ENCODE results near the gene NTMT1.
"Not testable (repeated sequence)": the region's sequence is repeated elsewhere in the genome, so short reads cannot be mapped to it uniquely, and the experiment has no call there.

The NTMT1 gene

DNA sequence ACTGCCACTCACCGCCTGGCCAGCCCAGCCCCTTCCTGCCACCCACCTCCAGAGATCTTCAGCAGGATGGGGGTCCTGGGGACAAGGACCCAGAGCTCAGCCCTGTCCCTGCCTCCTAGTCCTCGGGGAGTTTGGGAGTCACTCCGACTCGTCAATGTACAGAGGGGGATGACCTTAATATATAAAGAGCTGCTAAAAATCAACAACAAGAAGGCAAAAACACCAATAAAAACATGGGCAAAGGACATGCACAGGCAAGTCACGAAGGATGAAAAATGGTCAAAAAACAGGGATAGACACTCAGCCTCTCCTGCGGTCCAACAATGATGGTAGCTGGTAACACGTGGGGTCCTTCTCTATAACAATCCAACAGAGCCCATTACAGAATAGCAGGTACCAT lies 20.7 kb downstream of the NTMT1 start:
- ATAC-seq, result no peak
- H3K27me3 Mint-ChIP-seq, result no peaks in the 10 kb centered on the region
- no peak for DNase-seq
- H3K4me1 Mint-ChIP-seq, result peaks cover 12% of the 10 kb centered on the region
- H3K27ac Mint-ChIP-seq, result no peak overlapping the region
- H3K9me3 Mint-ChIP-seq, result no peaks in the 10 kb centered on the region
- H3K4me3 Mint-ChIP-seq, result no peak overlapping the region

- Mint-ChIP-seq H3K4me1 (peaks cover 7% of the 10 kb centered on the region), H3K9me3 (no peaks in the 10 kb centered on the region), H3K27me3 (no peaks in the 10 kb centered on the region), H3K4me3 (no peak overlapping the region), H3K27ac (no peak overlapping the region)
- ATAC-seq (no peak), DNase-seq (no peak)
Measured at GRCh38 chr9:129647635-129648034, 21.7 kb downstream of the NTMT1 start.

DNA sequence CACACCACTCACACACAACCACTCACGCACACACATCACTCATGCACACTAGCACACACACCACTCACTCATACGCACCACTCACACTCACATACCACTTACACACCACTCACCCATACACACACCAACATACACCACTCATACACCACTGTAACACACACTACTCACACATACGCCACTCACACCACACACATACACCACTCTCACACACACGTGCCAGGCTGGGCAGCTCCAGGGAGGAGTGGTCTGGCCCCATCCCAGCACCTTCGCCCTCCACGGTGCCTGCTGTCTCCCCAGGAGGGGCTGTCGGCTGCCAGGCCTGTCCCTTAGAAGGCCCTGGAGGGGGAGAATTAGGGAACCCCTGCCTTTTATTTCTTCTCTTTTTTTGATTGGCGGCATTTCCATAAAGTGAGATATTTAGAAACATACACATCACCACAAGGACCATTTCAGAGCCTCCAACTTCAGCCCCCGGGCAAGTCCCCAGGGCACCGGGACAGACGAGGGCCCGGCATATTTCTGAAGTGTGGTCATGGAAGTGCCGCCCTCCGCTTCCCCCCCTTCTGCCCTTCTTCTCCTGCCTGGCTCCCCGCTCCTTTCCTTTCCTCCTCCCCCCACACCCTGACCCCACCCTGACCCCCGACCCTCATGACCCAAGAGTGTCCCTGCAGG lies 22.3 kb downstream of the NTMT1 start:
- DNase-seq, result no peak
- H3K9me3 Mint-ChIP-seq, result no peaks in the 10 kb centered on the region
- no peak for ATAC-seq
- no peak overlapping the region for H3K27ac Mint-ChIP-seq
- no peak overlapping the region for H3K4me3 Mint-ChIP-seq
- H3K27me3 Mint-ChIP-seq, result no peaks in the 10 kb centered on the region
- peaks cover 6% of the 10 kb centered on the region for H3K4me1 Mint-ChIP-seq

DNA sequence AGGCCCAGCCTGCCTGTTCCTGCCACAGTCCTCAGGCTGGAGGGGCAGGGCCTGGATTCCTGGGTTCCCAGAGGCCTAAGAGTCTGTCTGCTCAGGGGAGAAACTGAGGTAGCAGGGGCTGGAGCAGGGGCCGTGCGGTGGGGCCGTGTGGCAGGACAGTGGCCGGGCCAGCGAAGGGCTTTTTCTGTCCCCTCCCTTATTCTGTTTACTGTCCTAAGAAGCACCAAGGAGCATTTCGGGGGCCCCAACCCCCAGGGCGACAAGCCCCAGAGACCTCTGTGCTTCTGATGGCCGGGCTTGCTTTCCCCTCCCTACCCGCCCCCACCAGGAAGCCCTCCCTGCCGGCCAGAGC lies 22.8 kb downstream of the NTMT1 start:
- H3K27ac Mint-ChIP-seq, result no peak overlapping the region
- no peak overlapping the region for H3K4me3 Mint-ChIP-seq
- H3K4me1 Mint-ChIP-seq, result peaks cover 6% of the 10 kb centered on the region
- ATAC-seq (no peak), DNase-seq (no peak)
- no peaks in the 10 kb centered on the region for H3K27me3 Mint-ChIP-seq
- H3K9me3 Mint-ChIP-seq, result no peaks in the 10 kb centered on the region

- DNase-seq (no peak), ATAC-seq (no peak)
- no peaks in the 10 kb centered on the region for H3K27me3 Mint-ChIP-seq
- H3K4me3 Mint-ChIP-seq, result no peak overlapping the region
- H3K4me1 Mint-ChIP-seq, result peaks cover 6% of the 10 kb centered on the region
- no peak overlapping the region for H3K27ac Mint-ChIP-seq
- H3K9me3 Mint-ChIP-seq, result no peaks in the 10 kb centered on the region
Measured at GRCh38 chr9:129649726-129650679, 24.0 kb downstream of the NTMT1 start.

DNA sequence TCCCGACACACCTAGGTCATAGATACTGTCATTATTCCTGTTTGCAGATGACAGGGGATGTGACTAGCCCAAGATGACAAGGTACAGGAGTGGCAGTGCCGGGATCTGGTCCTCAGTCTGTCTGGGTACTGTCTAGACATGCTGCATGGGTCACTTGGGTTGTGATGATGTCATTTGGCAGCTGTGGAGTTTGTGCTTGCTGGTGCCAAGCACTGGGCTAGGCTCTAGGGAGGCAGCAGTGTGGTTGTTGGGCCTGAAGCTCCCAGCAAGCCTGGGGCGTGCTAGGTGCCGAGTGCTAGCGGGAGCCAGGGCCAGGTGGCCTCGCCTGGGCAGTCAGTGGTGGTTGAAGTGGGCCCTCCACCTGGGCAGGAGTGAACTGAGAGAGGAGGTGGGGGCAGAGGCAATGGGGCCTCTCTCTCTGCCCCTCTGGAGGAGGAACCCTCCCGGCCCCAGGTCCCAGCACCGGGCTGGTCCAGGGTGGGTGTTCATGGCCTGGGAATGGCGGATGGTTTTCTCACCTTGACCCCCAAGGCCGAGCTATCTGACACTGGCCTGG lies 24.8 kb downstream of the NTMT1 start:
- no peaks in the 10 kb centered on the region for H3K9me3 Mint-ChIP-seq
- DNase-seq (no peak), ATAC-seq (no peak)

GRCh38 chr9:129653823-129654553 lies 28.0 kb downstream of the NTMT1 start:
- Mint-ChIP-seq H3K4me1 (peaks cover 6% of the 10 kb centered on the region), H3K9me3 (no peaks in the 10 kb centered on the region), H3K4me3 (no peak overlapping the region), H3K27ac (no peak overlapping the region), H3K27me3 (no peaks in the 10 kb centered on the region)
- ATAC-seq (no peak), DNase-seq (no peak)

More for the DNA sequence above, 24.8 kb downstream of the NTMT1 start:
- Mint-ChIP-seq H3K27me3 (no peaks in the 10 kb centered on the region), H3K4me3 (no peak overlapping the region), H3K27ac (peak overlapping the region in 1 of 2 donors; percentile 91), H3K4me1 (peaks cover 6% of the 10 kb centered on the region)

DNA sequence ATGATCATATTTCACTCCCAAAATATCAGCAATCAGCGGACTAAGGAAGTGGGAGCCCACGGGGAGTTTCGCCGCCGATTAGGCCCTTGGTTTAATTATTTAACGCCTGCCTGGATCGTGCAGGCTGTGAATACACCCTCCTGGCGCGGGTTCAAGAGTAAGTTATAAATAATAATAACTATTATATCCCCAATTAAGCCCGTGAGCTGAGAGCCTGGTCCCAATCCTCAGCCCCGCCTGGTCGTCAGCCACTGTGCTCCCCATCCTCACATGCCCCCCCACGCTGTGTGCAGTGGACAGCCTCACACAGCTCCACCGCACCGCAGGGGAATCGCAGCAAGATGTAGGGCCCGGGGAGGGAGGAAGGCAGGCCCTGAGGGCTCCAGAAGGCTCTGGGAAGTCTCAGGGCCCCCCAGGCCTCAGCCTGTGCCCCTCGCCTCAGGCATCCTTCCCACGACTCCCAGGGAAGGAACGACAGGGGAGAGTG lies 28.6 kb downstream of the NTMT1 start:
- DNase-seq, result no peak
- H3K4me3 Mint-ChIP-seq, result no peak overlapping the region
- H3K27me3 Mint-ChIP-seq, result no peaks in the 10 kb centered on the region
- no peak for ATAC-seq
- H3K27ac Mint-ChIP-seq, result no peak overlapping the region
- H3K4me1 Mint-ChIP-seq, result peaks cover 6% of the 10 kb centered on the region
- no peaks in the 10 kb centered on the region for H3K9me3 Mint-ChIP-seq

GRCh38 chr9:129655154-129655553 lies 29.2 kb downstream of the NTMT1 start:
- no peak overlapping the region for H3K4me3 Mint-ChIP-seq
- ATAC-seq, result no peak
- no peak overlapping the region for H3K27ac Mint-ChIP-seq
- H3K4me1 Mint-ChIP-seq, result peaks cover 3% of the 10 kb centered on the region
- no peaks in the 10 kb centered on the region for H3K27me3 Mint-ChIP-seq
- no peaks in the 10 kb centered on the region for H3K9me3 Mint-ChIP-seq
- no peak for DNase-seq

DNA sequence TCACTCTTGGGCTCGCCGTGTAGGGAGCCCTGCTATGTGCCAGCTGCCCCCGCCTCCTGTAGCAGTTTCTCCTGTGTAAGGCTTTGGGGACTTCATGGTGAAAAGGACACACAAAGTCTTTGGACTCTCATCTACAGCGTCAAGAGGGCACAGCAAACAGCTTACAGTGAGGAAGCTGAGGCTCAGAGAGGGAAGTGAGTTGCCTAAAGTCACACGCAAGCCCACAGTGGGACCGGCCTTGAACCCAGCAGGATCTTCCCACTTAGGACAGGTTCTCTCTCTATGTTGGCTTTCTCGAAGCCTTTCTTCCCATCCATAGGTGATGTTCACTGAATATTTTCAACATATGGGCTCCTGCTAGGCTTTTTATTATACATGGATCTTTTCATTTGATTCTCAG lies 29.7 kb downstream of the NTMT1 start:
- Mint-ChIP-seq H3K4me1 (no peaks in the 10 kb centered on the region), H3K4me3 (no peak overlapping the region), H3K27ac (no peak overlapping the region), H3K27me3 (no peaks in the 10 kb centered on the region), H3K9me3 (no peaks in the 10 kb centered on the region)
- DNase-seq (no peak), ATAC-seq (no peak)

DNA sequence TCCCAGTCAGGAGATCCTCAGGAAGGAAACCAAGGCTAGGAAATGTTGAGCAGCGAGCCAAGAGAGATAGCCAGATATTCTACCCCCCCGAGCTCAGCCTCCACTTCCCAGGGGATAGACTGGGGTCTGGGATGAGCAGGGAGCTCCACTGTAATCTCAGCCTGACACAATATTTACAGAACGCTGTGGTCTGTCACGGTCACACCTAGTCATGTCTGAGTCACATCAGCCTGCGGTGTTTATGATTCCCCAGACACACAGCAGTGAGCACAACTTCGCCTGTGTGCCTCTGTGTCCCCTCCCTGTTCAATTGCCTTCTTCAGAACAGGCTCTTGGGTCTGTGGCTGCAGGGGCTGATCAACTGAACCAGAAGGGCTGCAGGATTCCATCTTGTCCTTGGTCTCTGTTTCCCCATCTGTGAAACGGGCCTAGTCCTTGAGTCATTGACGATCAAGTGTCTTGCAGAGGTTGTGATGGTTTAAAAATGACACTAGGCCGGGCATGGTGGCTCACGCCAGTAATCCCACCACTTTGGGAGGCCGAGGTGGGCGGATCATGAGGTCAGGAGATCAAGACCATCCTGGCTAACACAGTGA lies 30.9 kb downstream of the NTMT1 start:
- ATAC-seq, result no peak
- DNase-seq, result no peak
- Mint-ChIP-seq H3K9me3 (no peaks in the 10 kb centered on the region), H3K4me1 (no peaks in the 10 kb centered on the region), H3K27ac (no peak overlapping the region), H3K4me3 (no peak overlapping the region), H3K27me3 (peaks cover 5% of the 10 kb centered on the region)

DNA sequence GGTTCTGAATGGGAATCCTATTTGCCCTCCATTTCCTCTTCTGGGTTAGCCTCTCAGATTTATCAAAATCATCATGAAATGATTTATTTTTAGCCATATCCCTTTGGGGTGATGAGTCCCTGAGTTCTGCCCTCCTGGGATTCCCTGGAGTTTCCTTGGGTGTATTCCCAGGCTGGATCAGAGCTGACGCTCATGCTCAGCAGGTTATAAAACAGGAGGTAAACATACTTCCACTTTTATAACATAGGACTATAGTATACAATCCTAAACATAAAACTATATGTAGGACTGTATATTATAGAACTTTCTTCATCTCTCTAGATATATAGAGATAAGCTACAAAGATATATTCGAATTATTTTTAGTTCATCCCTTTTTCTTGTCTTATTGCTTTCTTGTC lies 35.1 kb downstream of the NTMT1 start:
- DNase-seq, result no peak
- H3K9me3 Mint-ChIP-seq, result no peaks in the 10 kb centered on the region
- H3K27me3 Mint-ChIP-seq, result peaks cover 17% of the 10 kb centered on the region
- ATAC-seq, result no peak
- H3K4me1 Mint-ChIP-seq, result peaks cover 10% of the 10 kb centered on the region
- H3K27ac Mint-ChIP-seq, result no peak overlapping the region
- H3K4me3 Mint-ChIP-seq, result no peak overlapping the region

DNA sequence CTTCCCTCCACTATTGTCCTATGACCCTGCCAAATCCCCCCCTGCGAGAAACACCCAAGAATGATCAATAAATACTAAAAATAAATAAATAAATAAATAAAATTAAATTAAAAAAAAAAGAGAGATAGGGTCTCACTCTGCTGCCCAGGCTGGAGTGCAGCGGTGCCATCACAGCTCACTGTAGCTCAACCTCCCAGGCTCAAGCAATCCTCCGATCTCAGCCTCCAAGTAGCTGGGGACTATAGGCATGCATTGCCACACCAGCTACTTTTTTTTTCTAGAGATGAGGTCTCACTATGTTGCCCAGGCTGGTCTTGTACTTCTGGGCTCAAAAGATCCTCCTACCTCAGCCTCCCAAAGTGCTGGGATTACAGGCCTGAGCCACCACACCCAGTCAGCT lies 36.3 kb downstream of the NTMT1 start:
- H3K9me3 Mint-ChIP-seq, H3K4me3 Mint-ChIP-seq, H3K27ac Mint-ChIP-seq, H3K4me1 Mint-ChIP-seq, ATAC-seq, DNase-seq: not testable (repeated sequence)
- peaks cover 22% of the 10 kb centered on the region for H3K27me3 Mint-ChIP-seq

GRCh38 chr9:129664746-129665388 lies 38.9 kb downstream of the NTMT1 start:
- Mint-ChIP-seq H3K4me3 (peak overlapping the region; percentile 75 to 89), H3K27me3 (peaks cover 48% of the 10 kb centered on the region), H3K4me1 (peaks cover 16% of the 10 kb centered on the region), H3K9me3 (no peaks in the 10 kb centered on the region), H3K27ac (peak overlapping the region in 1 of 2 donors; percentile 27)
- DNase-seq (peak in 1 of 2 donors; percentile 11), ATAC-seq (peak; percentile 55)

- peaks cover 51% of the 10 kb centered on the region for H3K27me3 Mint-ChIP-seq
- H3K4me3 Mint-ChIP-seq, result peak within 1 kb of the TSS; percentile 75 to 89
- ATAC-seq (peak; percentile 71), DNase-seq (peak; percentile 34 to 43)
- peaks cover 16% of the 10 kb centered on the region for H3K4me1 Mint-ChIP-seq
- peak within 1 kb of the TSS in 1 of 2 donors; percentile 27 for H3K27ac Mint-ChIP-seq
- H3K9me3 Mint-ChIP-seq, result no peaks in the 10 kb centered on the region
Measured at GRCh38 chr9:129665389-129665775, 39.4 kb downstream of the NTMT1 start, which contains the start of gene PRRX2. TSS of gene PRRX2 (plus strand) at chr9:129665647. CDS start at chr9:129665868, 221 bp downstream.
